AG04450 (cell line): ENCODE results near the gene NCOA3. TPM values are rescaled to one million over a fixed set of nuclear protein-coding genes. Genes with fewer than 3 reads are reported as not detected.
"Not testable (repeated sequence)": the region's sequence is repeated elsewhere in the genome, so short reads cannot be mapped to it uniquely, and the experiment has no call there.

ENCODE experiments used
- CTCF ChIA-PET: fragments of 300-600, 350-600 bp; formaldehyde crosslinking; extraction: SDS; loops from one replicate; lab custom pipeline; 2022; ENCODE audit warnings: antibody characterized with exemption, inconsistent platforms; lab: Charles Lee
- POLR2A ChIA-PET: fragments of 350-600 bp; formaldehyde crosslinking; extraction: SDS; loops from one replicate; lab custom pipeline; 2021; ENCODE audit warnings: antibody characterized with exemption, inconsistent platforms; lab: Yijun Ruan, JAX
- DNase-seq: peaks from one replicate; pipeline ENCODE4 v3.0.0-alpha.2; 2011; ENCODE audit warnings: low read depth, low spot score
- H3K27ac ChIP-seq: one replicate; pipeline ENCODE4 v1.5.1; 2012; ENCODE audit warnings: low read depth, low read length, control low read depth
- H3K27me3 ChIP-seq: one replicate; pipeline ENCODE4 v1.6.0; 2012; ENCODE audit warnings: low read length; ENCODE audit not compliant: control insufficient read depth, insufficient read depth
- H3K4me3 ChIP-seq: 2 replicates; pipeline ENCODE4 v1.5.1; 2011; ENCODE audit warnings: mild to moderate bottlenecking, low read depth, low read length, control low read depth
- H3K9me3 ChIP-seq: 2 replicates; pipeline ENCODE4 v1.5.1; 2012; ENCODE audit warnings: low read length; ENCODE audit not compliant: control insufficient read depth, insufficient read depth
- CTCF ChIP-seq: IDR thresholded peaks from 2 replicates; pipeline ENCODE4 v1.5.1; 2011; ENCODE audit warnings: low read depth, low read length, control low read depth, inconsistent platforms
- polyA plus RNA-seq: library from polyadenylated mRNA; depleted of rRNA; stranded (reverse); fragments of >200 nt; gene quantifications from 2 replicates; pipeline ENCODE4 v1.2.3, GENCODE V29; 2011

NCOA3 gene
- polyA plus RNA-seq, 1 experiment: 25.4 TPM

DNA sequence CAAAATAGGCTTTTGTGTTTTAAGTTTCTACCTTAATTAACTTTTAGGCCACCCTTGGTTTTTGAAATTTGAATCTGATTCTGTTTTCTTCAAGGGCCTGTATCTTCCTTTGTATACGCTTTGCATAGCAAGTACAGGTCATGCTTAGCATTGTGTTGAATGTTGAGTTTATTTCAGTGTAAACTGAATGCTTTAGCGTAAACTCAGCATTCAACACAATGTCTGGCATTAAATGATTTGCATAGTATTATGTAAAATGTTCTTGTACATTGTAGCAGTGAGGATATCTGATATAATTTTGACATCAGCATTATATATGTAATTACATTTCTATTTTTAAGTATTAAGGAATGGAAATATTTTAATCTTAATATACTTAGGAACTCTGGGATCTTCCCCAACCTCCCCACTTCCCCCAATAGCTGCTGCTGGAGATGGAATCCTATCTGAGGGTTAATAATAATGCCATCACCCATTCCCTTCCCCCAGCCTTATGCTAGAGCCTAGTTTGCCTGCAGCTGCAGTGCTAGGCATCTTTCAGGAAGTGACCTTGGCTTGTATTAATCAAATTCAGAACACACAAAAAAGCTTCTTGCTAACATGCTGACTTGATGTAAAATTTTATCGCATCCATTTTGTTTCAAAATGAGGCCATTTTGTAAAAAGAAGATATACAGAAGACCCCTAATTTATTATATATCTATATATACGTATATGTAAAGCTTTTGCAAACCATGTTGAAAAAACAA, 73.1 kb downstream of the NCOA3 start:
- Histone ChIP-seq H3K4me3 (no peak overlapping the region), H3K9me3 (peaks cover 10% of the 10 kb centered on the region), H3K27me3 (no peaks in the 10 kb centered on the region), H3K27ac (no peak overlapping the region)
- ChIA-PET CTCF (no interaction called here), POLR2A (interaction anchor here (0.7 to 3.2 kb wide), 2 partner anchors 73 to 333 kb away, joined by 9 to 15 read pairs; partner anchors contain the start of gene NCOA3)
- no peak for DNase-seq
- no peak for TF ChIP-seq CTCF

DNA sequence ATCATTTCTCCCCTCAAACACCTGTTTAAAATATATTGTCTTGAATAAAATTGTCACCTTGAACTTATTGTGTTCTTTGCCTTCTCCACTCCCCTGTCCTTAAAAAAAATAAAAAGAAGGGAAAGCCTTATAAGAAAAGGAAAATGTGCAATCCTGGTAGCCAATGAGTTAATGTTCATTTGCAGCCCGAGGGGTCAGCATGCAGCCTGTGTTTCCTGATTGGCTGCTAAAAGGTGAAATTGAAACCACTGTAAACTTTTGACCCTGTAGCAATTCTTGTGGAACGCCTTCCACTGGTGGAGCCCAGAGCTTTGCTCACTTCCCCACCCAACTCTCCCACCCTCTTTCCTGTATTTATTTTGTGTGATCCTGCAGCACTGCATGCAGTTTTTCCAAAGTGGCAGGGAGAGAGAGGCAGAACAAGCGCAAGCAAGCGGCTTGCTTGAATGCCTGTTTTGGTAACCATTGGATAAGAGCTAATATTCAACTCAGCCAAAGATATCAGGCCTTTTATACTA, 74.9 kb downstream of the NCOA3 start:
- H3K9me3 ChIP-seq: peaks cover 3% of the 10 kb centered on the region
- no peaks in the 10 kb centered on the region for H3K27me3 ChIP-seq
- no peak overlapping the region for H3K27ac ChIP-seq
- DNase-seq: peak; percentile 65
- ChIA-PET CTCF (interaction anchor here (1.1 to 2.8 kb wide), 4 partner anchors 9 to 303 kb away, joined by 3 to 9 read pairs (median 4); no protein-coding TSS in a partner anchor), POLR2A (interaction anchor here (0.6 to 3.2 kb wide), 2 partner anchors 75 to 335 kb away, joined by 4 to 15 read pairs; partner anchors contain the start of gene NCOA3)
- no peak for TF ChIP-seq CTCF
- H3K4me3 ChIP-seq: peak overlapping the region; percentile 29

GRCh38 chr20:47577314-47577713, 75.6 kb downstream of the NCOA3 start:
- Histone ChIP-seq H3K4me3 (no peak overlapping the region), H3K9me3 (no peaks in the 10 kb centered on the region), H3K27ac (no peak overlapping the region), H3K27me3 (no peaks in the 10 kb centered on the region)
- no peak for TF ChIP-seq CTCF
- DNase-seq: no peak
- ChIA-PET CTCF (interaction anchor here (1.1 to 2.8 kb wide), 4 partner anchors 8 to 304 kb away, joined by 3 to 9 read pairs (median 4); no protein-coding TSS in a partner anchor), POLR2A (interaction anchor here (3.2 kb wide), 1 partner anchor 75 kb away, joined by 15 read pairs; the partner anchor contains the start of gene NCOA3)

DNA sequence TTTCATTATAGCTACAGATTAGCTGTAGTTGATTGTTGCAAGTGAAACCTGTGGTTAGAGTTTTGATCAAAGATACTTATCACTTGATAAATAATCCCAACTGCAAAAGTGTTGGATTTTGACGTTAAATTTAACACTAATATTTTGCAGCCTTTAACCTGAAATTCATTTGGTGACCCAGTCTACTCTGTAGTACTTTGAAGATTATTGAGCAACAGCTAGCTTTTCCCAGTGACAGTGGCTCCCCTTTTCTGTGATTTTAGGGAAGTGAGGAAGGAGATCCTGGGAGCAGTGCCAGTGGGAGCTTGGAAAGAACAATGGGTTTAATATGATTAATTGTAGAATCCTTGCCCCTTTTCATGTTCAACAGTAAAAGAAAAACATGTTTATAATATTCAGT, 76.9 kb downstream of the NCOA3 start:
- CTCF ChIA-PET: interaction anchor here (2.8 kb wide), 1 partner anchor 195 kb away, joined by 9 read pairs; no protein-coding TSS in a partner anchor
- POLR2A ChIA-PET: no interaction called here
- no peaks in the 10 kb centered on the region for H3K9me3 ChIP-seq
- no peak overlapping the region for H3K4me3 ChIP-seq
- TF ChIP-seq CTCF: no peak
- DNase-seq: no peak
- H3K27ac ChIP-seq: no peak overlapping the region
- no peaks in the 10 kb centered on the region for H3K27me3 ChIP-seq

DNA sequence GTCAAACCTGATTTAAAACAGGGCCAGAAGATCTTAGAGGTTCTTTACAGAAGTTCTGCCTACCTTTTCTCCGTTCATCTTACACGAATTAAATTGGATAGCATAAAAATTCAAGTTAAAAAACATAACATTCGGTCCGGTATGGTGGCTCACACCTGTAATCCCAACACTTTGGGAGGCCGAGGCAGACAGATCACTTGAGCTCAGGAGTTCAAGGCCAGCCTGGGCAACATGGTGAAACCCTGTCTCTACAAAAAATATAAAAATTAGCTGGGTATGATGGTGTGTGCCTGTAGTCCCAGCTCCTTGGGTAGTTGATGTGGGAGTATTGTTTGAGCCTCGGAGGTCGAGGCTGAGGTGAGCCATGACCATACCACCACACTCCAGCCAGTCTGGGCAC, 79.0 kb downstream of the NCOA3 start:
- DNase-seq, H3K9me3 ChIP-seq, H3K27me3 ChIP-seq, POLR2A ChIA-PET, CTCF ChIA-PET, H3K4me3 ChIP-seq, H3K27ac ChIP-seq: not testable (repeated sequence)
